ENCODE data around the gene HDLBP.

DNA sequence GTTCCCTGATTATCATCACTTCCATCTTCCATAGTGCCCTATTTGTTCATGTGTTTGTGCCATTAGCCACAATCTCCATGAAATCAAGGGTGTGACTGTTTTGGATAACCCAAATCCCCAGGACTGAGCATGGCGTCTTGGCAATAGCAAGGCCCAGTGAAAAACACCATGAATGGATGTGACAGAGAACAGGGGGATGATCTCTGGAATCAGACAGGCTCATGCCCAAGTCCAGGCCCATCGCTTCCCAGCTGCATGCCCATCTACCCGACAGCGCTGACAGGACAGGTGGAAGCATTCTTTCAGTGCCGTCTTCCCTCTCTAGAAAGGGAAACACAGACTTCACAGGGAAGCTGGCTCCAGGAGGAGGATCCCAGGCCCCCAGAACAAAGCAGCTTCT is 50.0 kb downstream of the HDLBP start:
- TF ChIP-seq TARDBP (IDR thresholded peaks at IDR 0.05; ENCODE audit: borderline replicate concordance) (no peak), CEBPB (IDR thresholded peaks at IDR 0.05; ENCODE audit: borderline replicate concordance in 1 of 2, low read depth in 2 of 2, low read length in 2 of 2) (no peak), EP300 (IDR thresholded peaks at IDR 0.05; ENCODE audit: borderline replicate concordance in 1 of 2, control insufficient read depth in 1 of 2, low read depth in 2 of 2, low read length in 2 of 2) (no peak), GABPA (IDR thresholded peaks at IDR 0.05; ENCODE audit: low read depth) (no peak)
- TF ChIP-seq, protein P1, sequence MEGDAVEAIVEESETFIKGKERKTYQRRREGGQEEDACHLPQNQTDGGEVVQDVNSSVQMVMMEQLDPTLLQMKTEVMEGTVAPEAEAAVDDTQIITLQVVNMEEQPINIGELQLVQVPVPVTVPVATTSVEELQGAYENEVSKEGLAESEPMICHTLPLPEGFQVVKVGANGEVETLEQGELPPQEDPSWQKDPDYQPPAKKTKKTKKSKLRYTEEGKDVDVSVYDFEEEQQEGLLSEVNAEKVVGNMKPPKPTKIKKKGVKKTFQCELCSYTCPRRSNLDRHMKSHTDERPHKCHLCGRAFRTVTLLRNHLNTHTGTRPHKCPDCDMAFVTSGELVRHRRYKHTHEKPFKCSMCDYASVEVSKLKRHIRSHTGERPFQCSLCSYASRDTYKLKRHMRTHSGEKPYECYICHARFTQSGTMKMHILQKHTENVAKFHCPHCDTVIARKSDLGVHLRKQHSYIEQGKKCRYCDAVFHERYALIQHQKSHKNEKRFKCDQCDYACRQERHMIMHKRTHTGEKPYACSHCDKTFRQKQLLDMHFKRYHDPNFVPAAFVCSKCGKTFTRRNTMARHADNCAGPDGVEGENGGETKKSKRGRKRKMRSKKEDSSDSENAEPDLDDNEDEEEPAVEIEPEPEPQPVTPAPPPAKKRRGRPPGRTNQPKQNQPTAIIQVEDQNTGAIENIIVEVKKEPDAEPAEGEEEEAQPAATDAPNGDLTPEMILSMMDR (IDR thresholded peaks at IDR 0.05 in 2 of 3, conservative IDR thresholded peaks at IDR 0.05 in 1 of 3; ENCODE audit: control insufficient read depth in 2 of 3, extremely low read depth in 1 of 3, insufficient read depth in 1 of 3, low read depth in 3 of 3, low read length in 3 of 3) = no peak

Measured in GM12878 (cell line).